ENCODE measurements around the gene TBC1D2. TPM values are rescaled to one million over a fixed set of nuclear protein-coding genes. Genes with fewer than 3 reads are reported as not detected.

TBC1D2 gene
- total RNA-seq, 2 donors from 2014 or later: 26.0 to 28.3 TPM

DNA sequence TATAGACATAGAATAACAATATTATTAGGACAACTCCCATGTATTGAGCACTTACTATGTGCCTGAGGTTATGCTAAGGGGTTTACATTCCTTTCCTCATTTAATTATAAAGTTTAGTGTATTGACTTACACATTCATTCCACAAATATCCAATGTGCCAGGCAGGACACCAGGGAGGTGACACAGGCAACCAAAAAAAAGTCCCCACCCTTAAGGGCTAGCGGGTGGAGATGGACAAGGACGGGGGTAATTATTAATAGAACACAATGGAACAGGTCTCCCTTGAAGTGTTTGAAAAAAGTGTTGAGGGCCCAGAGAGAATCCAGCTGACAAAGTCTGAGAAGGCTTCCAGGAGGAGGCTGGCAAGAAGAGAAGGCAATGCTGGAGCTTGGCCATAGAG is 5.7 kb downstream of the TBC1D2 start:
- no peak for ATAC-seq
- DNase-seq: no peak
- intact Hi-C loops (cut with DNase I, micrococcal nuclease): loop anchor here (10.0 kb wide), 2 partner anchors 45 to 175 kb away; no protein-coding TSS in a partner anchor

DNA sequence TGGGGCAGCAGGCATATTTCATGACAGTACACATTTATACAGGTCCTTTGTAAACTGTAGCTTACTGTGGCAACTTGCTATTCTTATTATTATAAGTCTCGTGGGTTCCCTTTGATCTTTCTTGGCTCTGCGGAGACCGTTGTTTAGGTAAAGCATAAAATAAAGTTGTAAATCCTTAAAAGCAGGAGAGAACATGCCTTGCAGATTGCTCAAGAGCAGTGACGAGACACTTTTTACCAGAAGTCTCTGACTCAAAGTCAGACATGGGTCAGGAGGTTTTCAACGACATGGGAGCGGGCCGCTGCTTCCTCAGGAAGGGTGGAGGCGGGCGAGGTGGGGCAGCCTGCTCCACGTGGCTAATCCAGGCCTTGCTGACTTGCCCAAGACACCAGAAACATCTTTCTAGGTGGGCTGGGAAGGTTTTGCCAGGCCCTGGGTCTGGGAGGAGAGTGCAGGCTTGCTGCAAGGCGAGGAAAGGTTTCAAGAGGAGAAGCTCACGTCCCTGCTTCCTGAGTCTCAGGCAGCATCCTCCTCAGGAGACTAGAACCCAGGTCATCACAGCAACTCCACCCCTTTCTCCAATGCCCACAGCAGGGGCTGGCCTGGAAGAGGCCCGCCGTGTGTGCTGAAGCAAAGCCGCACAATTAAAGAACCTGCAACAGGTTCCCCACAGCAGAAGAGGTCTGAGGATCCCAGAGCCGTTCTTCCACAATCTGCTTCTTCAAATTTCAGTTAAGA is 6.5 kb downstream of the TBC1D2 start:
- intact Hi-C loops (cut with DNase I, micrococcal nuclease): no loop called here
- DNase-seq (peak; percentile 57 to 88), ATAC-seq (peak; percentile 71)

DNA sequence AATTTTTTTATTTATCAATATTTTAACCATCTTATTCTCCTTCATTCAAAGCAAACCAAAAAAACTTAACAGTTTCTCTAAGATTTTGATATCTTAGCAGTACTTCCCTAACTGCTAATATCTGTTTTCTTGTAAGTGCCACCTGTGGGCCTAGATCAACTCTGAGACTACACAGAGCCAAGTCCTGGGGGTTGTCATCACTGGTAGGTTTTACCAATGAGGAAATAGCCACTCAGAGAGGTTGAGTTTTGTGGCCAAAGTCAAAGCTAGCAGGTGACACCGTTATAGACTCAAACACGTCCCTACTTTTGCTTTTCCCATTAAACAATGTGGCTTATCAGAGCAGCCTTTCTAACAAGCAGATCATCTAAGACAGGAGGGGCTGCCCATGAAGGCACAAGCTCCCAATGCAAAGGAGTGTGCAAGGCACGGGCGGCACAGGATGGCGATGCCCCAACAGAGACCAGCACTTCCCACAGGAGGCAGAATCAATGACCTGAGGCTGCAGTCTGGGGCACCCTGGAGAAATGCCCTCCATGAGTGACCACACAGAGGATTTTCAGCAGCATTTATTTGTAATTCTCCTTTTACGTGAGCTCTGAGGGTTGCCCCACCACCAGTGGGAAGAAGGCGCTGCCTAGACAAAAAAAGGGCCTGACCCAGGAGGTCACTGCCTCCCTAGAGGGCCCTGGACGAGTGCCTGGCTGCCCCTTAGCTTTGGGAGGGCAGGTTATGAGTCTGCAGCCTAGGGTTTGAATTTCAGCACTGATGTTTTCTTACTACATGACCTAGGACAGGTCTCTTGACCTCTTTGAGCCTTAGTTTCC is 7.4 kb downstream of the TBC1D2 start:
- ATAC-seq: no peak
- DNase-seq: no peak
- intact Hi-C loops (cut with DNase I, micrococcal nuclease): no loop called here

GRCh38 chr9:98242426-98242825 is 13.0 kb downstream of the TBC1D2 start:
- ATAC-seq: no peak
- intact Hi-C loops (cut with DNase I, micrococcal nuclease): no loop called here
- DNase-seq: no peak

DNA sequence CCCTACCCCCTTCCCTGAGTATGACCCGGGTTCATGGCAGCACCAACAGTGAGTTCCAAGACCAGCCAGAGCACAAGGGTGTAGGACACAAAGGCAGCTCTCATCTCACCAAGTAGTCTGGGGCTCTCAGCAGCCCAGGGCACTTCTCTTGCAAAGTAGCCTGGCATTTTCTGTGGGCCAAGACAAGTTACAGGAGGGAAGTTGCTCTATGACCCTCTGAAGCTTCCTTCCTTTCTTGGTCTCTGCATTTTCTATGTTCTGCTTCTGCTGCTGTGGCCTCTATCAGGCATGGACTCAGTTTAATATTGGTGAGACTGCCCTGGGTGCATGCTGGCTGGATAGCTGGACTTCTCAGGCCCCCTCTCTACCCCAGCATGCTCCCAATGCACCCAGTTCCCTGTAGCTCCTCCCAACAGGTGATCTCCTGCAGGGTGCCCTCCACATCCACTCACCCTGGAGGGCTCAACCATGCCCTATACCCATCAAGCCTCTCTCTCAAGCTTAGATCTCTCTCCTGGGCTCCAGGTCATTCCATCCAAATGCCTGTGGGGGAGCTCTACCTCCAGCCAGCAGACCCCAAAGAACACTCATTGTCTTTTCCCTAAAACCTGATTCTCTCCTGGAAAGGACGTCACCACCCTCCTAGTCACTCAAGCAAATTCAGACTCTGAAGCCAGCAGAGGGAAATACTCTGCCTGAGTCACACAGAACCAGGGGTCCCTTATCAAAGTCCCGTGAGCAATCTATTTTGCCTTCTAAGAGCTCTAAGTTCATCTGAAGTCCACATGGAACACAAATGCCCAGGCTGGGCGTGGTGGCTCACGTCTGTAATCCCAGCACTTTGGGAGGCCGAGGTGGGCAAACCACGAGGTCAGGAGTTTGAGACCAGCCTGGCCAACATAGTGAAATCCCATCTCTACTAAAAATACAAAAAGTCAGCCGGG is 13.8 kb downstream of the TBC1D2 start:
- intact Hi-C loops (cut with DNase I, micrococcal nuclease): no loop called here
- DNase-seq: no peak
- no peak for ATAC-seq

DNA sequence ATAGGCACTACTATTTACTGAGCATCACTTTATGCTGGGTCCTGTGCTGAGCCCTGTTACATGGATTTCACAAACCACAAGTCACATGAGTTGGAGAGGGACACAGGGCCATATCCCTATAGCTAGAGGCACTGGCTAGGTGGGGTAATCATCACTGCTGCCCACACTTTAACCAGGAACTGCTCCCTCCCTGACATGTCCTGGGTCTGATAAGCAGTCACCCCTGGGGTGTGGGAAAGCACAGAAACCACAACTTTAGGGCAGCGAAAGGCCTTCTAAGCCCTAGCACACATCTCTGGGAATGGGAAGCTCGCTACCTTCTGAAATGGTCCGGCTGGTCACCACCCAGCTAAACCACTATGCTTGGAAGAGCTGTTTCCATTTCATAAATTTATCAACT is 15.0 kb downstream of the TBC1D2 start:
- no peak for ATAC-seq
- DNase-seq: no peak
- intact Hi-C loops (cut with DNase I, micrococcal nuclease): no loop called here

DNA sequence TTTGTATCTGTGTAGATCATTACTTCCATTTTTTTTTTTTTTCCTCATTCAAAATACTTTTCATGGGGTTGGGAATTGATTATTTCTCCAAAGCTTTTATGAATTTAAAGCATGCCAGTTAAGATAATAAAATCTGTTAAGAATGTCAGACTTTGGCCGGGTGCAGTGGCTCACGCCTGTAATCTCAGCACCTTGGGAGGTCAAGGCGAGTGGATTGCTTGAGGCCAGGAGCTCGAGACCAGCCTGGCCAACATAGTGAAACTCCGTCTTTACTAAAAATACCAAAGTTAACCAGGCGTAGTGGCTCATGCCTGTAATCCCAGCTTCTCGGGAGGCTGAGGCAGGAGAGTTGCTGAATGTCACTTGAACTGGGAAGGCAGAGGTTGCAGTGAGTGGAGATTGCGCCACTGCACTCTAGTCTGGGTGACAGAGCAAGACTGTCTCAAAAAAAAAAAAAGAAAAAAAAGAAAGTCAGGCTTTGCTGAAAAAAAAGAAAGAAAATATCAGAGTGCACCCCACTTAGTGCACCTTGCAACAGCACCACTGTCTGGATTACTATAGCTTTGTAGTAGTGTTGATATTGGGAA is 18.5 kb downstream of the TBC1D2 start:
- ATAC-seq (peak; percentile 69), DNase-seq (no peak)
- intact Hi-C loops (cut with DNase I, micrococcal nuclease): no loop called here

DNA sequence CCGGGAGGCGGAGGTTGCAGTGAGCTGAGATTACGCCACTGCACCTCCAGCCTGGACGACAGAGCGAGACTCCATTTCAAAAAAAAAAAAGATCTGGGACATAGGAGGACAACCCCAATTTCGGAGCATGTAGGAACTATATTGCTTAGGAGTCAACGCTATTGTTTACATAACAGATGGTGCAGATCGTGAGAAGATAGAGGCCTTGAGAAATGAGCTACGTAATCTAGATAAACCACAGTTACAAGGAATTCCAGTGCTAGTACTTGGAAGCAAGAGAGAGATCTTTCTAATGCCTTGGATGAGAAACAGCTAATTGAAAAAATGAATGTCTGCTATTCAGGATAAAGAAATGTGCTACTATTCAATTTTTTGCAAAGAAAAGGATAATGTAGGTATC is 20.3 kb downstream of the TBC1D2 start:
- intact Hi-C loops (cut with DNase I, micrococcal nuclease): no loop called here
- DNase-seq (no peak), ATAC-seq (no peak)

DNA sequence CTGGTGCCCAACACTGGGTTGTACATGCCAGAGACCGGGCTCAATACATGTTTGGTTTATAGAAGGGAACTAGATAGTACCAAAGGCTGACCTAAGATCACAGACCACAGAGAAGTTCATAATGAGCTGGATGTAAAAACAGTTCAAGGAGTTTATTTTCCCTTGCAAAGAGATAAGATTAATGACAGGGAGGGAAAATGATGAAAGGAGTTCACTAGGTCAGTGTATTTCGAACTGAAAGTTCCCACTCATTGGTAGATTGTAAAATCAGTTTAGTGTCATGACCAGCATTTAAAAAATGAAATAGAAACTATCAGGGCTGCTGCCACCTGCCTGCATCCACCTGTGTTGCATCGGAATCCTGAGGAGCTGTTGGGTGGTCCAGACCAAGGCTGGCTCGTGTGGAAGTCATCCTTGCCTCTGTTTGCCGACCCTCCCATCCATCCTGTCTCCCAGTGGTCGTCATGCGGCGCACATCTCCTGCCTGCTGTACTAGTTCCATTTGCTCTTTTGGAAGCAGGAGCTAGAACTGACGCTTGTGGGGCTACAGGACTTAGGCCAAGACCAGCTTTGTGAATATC is 21.1 kb downstream of the TBC1D2 start:
- ATAC-seq (peak; percentile 40), DNase-seq (no peak)
- intact Hi-C loops (cut with DNase I, micrococcal nuclease): no loop called here

DNA sequence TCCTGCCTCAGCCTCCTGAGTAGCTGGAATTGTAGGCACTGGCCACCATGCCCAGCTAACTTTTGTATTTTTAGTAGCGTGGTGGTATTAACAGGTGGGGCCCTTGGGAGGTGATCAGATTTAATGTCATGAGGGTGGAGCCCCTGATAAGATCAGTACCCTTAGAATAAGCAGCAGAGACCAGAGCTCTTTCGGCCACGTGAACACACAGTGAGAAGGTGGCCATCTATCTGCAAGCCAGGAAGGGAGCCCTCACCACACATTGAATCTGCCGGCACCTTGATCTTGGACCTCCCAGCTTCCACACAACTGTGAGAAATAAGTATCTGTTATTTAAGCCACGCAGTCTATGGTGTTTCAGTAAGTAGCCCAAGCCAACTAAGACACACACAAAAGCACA is 22.5 kb downstream of the TBC1D2 start:
- intact Hi-C loops (cut with DNase I, micrococcal nuclease): no loop called here
- ATAC-seq (no peak), DNase-seq (no peak)

- no peak for DNase-seq
- intact Hi-C loops (cut with DNase I, micrococcal nuclease): no loop called here
- ATAC-seq: peak; percentile 49
Measured at GRCh38 chr9:98231770-98232478, 23.5 kb downstream of the TBC1D2 start.

DNA sequence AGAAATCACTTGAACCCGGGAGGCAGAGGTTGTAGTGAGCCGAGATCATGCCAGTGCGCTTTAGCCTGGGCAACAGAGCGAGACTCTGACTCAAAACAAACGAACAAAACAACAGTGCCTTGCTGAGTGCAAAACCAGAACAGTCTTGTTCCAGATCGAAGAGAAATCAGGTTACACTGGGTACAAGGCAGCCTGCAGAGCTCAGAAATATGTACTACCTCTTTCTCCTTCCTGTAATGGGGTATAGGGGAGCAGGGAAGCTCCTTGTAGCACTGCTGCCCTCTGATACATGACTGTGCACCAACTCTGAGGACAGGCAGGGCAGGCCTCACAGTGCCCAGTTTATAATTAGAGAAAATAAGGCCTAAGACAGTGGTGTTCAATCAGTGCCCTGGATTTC is 24.7 kb downstream of the TBC1D2 start:
- intact Hi-C loops (cut with DNase I, micrococcal nuclease): no loop called here
- DNase-seq (no peak), ATAC-seq (peak; percentile 8)

- peak; percentile 57 for ATAC-seq
Measured at GRCh38 chr9:98230304-98230703, 25.1 kb downstream of the TBC1D2 start.

DNA sequence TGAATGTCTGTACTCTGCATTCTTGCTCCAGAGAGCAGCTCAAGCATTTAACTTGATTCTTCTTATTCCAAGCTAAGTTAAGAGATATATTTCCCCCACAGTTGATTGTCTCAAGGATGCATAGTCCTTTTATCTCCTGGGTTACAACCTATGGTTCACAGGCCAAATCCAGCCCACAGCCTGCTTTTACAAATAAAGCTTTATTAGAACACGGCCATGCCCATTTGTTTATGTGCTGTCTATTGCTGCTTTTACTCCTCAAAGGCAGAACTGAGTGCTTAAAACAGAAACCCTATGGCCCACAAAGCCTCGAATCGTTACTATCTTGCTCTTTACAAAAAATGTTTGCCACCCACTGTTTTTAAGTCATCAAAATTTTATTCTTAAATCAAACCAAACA is 25.8 kb downstream of the TBC1D2 start:
- no peak for DNase-seq
- intact Hi-C loops (cut with DNase I, micrococcal nuclease): no loop called here
- ATAC-seq: no peak

More at GRCh38 chr9:98230304-98230703, 25.1 kb downstream of the TBC1D2 start:
- DNase-seq: peak; percentile 46 to 47
- intact Hi-C loops (cut with DNase I, micrococcal nuclease): no loop called here

DNA sequence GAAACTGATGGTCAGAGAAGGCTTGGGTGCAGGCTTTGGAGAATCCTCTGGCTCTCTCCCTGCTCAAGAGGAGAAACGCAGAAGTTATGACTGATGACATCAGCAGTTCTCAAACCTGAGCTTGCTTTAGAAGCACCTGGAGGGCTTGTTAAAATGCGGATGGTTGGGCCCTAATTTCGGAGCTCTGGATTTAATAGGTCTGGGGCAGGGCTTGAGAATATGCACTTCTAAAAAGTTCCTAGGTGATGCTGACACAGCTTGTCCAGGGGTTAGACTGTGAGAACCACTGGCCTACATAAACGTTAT is 26.4 kb downstream of the TBC1D2 start:
- ATAC-seq (no peak), DNase-seq (no peak)
- intact Hi-C loops (cut with DNase I, micrococcal nuclease): no loop called here

- ATAC-seq (no peak), DNase-seq (no peak)
- intact Hi-C loops (cut with DNase I, micrococcal nuclease): no loop called here
Measured at GRCh38 chr9:98228392-98229089, 26.9 kb downstream of the TBC1D2 start.

GRCh38 chr9:98227883-98228282 is 27.6 kb downstream of the TBC1D2 start:
- DNase-seq (no peak), ATAC-seq (no peak)
- intact Hi-C loops (cut with DNase I, micrococcal nuclease): no loop called here

DNA sequence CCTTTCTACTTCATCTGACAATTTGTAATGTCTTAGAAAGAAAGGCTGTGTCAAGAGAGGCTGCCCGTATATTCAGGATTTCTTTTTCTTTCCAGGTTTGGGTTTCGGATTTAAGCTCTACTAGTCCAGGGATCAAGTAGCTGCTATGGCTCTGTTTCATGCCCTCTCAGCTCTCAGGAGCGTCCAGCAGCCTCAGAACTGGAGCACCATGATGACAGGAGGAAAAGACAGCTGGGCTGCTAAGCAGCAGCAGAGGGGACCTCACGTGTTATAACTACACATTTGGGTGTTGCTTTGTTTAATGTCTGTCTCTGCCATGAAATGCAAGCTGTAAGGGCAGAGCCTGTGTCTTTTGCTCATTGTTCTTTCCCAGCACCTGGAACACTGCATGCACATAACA is 28.5 kb downstream of the TBC1D2 start:
- DNase-seq (no peak), ATAC-seq (peak; percentile 39)
- intact Hi-C loops (cut with DNase I, micrococcal nuclease): no loop called here

Data from left colon (tissue), 2 donors.